Activated naive CD8-positive, alpha-beta T cell treated with anti-CD3 and anti-CD28 coated beads, Interleukin-2, amount 50 U/mL, for 24 hours (primary cell): ENCODE results near the gene APEH.
"Not testable (repeated sequence)": the region's sequence is repeated elsewhere in the genome, so short reads cannot be mapped to it uniquely, and the experiment has no call there.

Source experiments
- ATAC-seq: fragments of 150-1000 bp; cut with Tn5 transposase; one replicate; pipeline ENCODE4 v1.10.0; 2021
- DNase-seq: peaks from one replicate; pipeline ENCODE4 v3.0.0; 2021
- H3K27ac Mint-ChIP-seq: one replicate; pipeline ENCODE4 v1.8.0; 2021; ENCODE audit warnings: mild to moderate bottlenecking, mixed read lengths
- H3K27me3 Mint-ChIP-seq: one replicate; pipeline ENCODE4 v1.8.0; 2021; ENCODE audit warnings: mixed read lengths
- H3K36me3 Mint-ChIP-seq: one replicate; pipeline ENCODE4 v1.8.0; 2021; ENCODE audit warnings: low read depth, mixed read lengths
- H3K4me1 Mint-ChIP-seq: one replicate; pipeline ENCODE4 v1.8.0; 2021; ENCODE audit warnings: mixed read lengths
- H3K4me3 Mint-ChIP-seq: one replicate; pipeline ENCODE4 v1.8.0; 2021; ENCODE audit warnings: mild to moderate bottlenecking, moderate library complexity, mixed read lengths
- H3K9me3 Mint-ChIP-seq: one replicate; pipeline ENCODE4 v1.8.0; 2021; ENCODE audit warnings: mixed read lengths

The APEH gene

GRCh38 chr3:49686769-49687423, 12.7 kb downstream of the APEH start:
- not testable (repeated sequence) for H3K36me3 Mint-ChIP-seq, H3K27me3 Mint-ChIP-seq, H3K27ac Mint-ChIP-seq, H3K9me3 Mint-ChIP-seq
- ATAC-seq (peak; percentile 52), DNase-seq (peak; percentile 61)
- Mint-ChIP-seq H3K4me3 (peak overlapping the region; percentile 9), H3K4me1 (peaks cover 38% of the 10 kb centered on the region)

GRCh38 chr3:49687424-49687795, 13.3 kb downstream of the APEH start:
- H3K27ac Mint-ChIP-seq, DNase-seq, H3K36me3 Mint-ChIP-seq, H3K27me3 Mint-ChIP-seq, ATAC-seq, H3K9me3 Mint-ChIP-seq: not testable (repeated sequence)
- H3K4me1 Mint-ChIP-seq, result peaks cover 38% of the 10 kb centered on the region
- H3K4me3 Mint-ChIP-seq, result peak overlapping the region; percentile 9

- Mint-ChIP-seq H3K4me3 (peak overlapping the region; percentile 96), H3K4me1 (peaks cover 40% of the 10 kb centered on the region), H3K27ac (peak overlapping the region; percentile 95)
- H3K36me3 Mint-ChIP-seq, DNase-seq, ATAC-seq, H3K27me3 Mint-ChIP-seq, H3K9me3 Mint-ChIP-seq: not testable (repeated sequence)
Observed at GRCh38 chr3:49688338-49689045, 14.3 kb downstream of the APEH start.

- no peaks in the 10 kb centered on the region for H3K27me3 Mint-ChIP-seq
- H3K4me1 Mint-ChIP-seq, result peaks cover 40% of the 10 kb centered on the region
- H3K36me3 Mint-ChIP-seq, result peaks cover 6% of the 10 kb centered on the region
- no peaks in the 10 kb centered on the region for H3K9me3 Mint-ChIP-seq
- DNase-seq (peak; percentile 96), ATAC-seq (peak; percentile 64)
- peak within 1 kb of the TSS; percentile 96 for H3K4me3 Mint-ChIP-seq
- H3K27ac Mint-ChIP-seq, result peak within 1 kb of the TSS; percentile 95
Observed at GRCh38 chr3:49689046-49689907, 15.1 kb downstream of the APEH start, which contains the start of the genes MST1 and RNF123. TSS of gene MST1 (minus strand) at chr3:49689474. CDS start at chr3:49688691, 783 bp downstream. TSS of gene RNF123 (plus strand) at chr3:49689557. CDS start at chr3:49691166, 1,609 bp downstream.

- not testable (repeated sequence) for ATAC-seq, DNase-seq, H3K27me3 Mint-ChIP-seq, H3K36me3 Mint-ChIP-seq, H3K9me3 Mint-ChIP-seq
- peaks cover 40% of the 10 kb centered on the region for H3K4me1 Mint-ChIP-seq
- peak overlapping the region; percentile 95 for H3K27ac Mint-ChIP-seq
- peak overlapping the region; percentile 96 for H3K4me3 Mint-ChIP-seq
Observed at GRCh38 chr3:49689908-49690624, 15.9 kb downstream of the APEH start.

GRCh38 chr3:49690856-49691255, 16.7 kb downstream of the APEH start:
- H3K9me3 Mint-ChIP-seq, DNase-seq, H3K27ac Mint-ChIP-seq, H3K27me3 Mint-ChIP-seq, ATAC-seq, H3K36me3 Mint-ChIP-seq: not testable (repeated sequence)
- H3K4me3 Mint-ChIP-seq, result peak overlapping the region; percentile 96
- H3K4me1 Mint-ChIP-seq, result peaks cover 38% of the 10 kb centered on the region

- not testable (repeated sequence) for H3K9me3 Mint-ChIP-seq, H3K27ac Mint-ChIP-seq, DNase-seq, H3K36me3 Mint-ChIP-seq, H3K4me3 Mint-ChIP-seq, ATAC-seq, H3K27me3 Mint-ChIP-seq
- H3K4me1 Mint-ChIP-seq, result peaks cover 38% of the 10 kb centered on the region
Observed at GRCh38 chr3:49691481-49691880, 17.3 kb downstream of the APEH start.

- H3K9me3 Mint-ChIP-seq, H3K27ac Mint-ChIP-seq, H3K4me3 Mint-ChIP-seq, DNase-seq, ATAC-seq, H3K36me3 Mint-ChIP-seq, H3K27me3 Mint-ChIP-seq: not testable (repeated sequence)
- peaks cover 22% of the 10 kb centered on the region for H3K4me1 Mint-ChIP-seq
Observed at GRCh38 chr3:49694409-49695070, 20.4 kb downstream of the APEH start.

GRCh38 chr3:49695350-49696015, 21.3 kb downstream of the APEH start:
- ATAC-seq, H3K27me3 Mint-ChIP-seq, H3K27ac Mint-ChIP-seq, DNase-seq, H3K4me3 Mint-ChIP-seq, H3K9me3 Mint-ChIP-seq, H3K36me3 Mint-ChIP-seq: not testable (repeated sequence)
- H3K4me1 Mint-ChIP-seq, result peaks cover 14% of the 10 kb centered on the region

- no peaks in the 10 kb centered on the region for H3K4me1 Mint-ChIP-seq
- DNase-seq (no peak), ATAC-seq (no peak)
- no peak overlapping the region for H3K27ac Mint-ChIP-seq
- H3K9me3 Mint-ChIP-seq, result no peaks in the 10 kb centered on the region
- peaks cover 6% of the 10 kb centered on the region for H3K36me3 Mint-ChIP-seq
- H3K27me3 Mint-ChIP-seq, result no peaks in the 10 kb centered on the region
- no peak overlapping the region for H3K4me3 Mint-ChIP-seq
Observed at GRCh38 chr3:49699281-49699979, 25.3 kb downstream of the APEH start.

GRCh38 chr3:49700014-49700413, 25.9 kb downstream of the APEH start:
- Mint-ChIP-seq H3K36me3 (peaks cover 6% of the 10 kb centered on the region), H3K27me3 (no peaks in the 10 kb centered on the region), H3K4me3 (no peak overlapping the region), H3K27ac (no peak overlapping the region), H3K4me1 (no peaks in the 10 kb centered on the region), H3K9me3 (no peaks in the 10 kb centered on the region)
- DNase-seq (no peak), ATAC-seq (no peak)

GRCh38 chr3:49700453-49701128, 26.4 kb downstream of the APEH start:
- no peak for DNase-seq
- no peaks in the 10 kb centered on the region for H3K4me1 Mint-ChIP-seq
- no peaks in the 10 kb centered on the region for H3K27me3 Mint-ChIP-seq
- H3K27ac Mint-ChIP-seq, result no peak overlapping the region
- no peaks in the 10 kb centered on the region for H3K9me3 Mint-ChIP-seq
- peaks cover 6% of the 10 kb centered on the region for H3K36me3 Mint-ChIP-seq
- H3K4me3 Mint-ChIP-seq, result no peak overlapping the region
- ATAC-seq, result no peak
